Measurements from ENCODE around the gene PARP16.

The PARP16 gene

GRCh38 chr15:65327651-65328393 lies 41.1 kb upstream of the PARP16 start:
- H3K4me1 Mint-ChIP-seq (ENCODE audit: low read depth), result no peaks in the 10 kb centered on the region

GRCh38 chr15:65326818-65327217 lies 40.1 kb upstream of the PARP16 start:
- Mint-ChIP-seq H3K9me3 (ENCODE audit: low read depth) (no peaks in the 10 kb centered on the region), H3K4me1 (ENCODE audit: low read depth) (no peaks in the 10 kb centered on the region), H3K4me3 (no peak overlapping the region), H3K27me3 (peaks cover 2% of the 10 kb centered on the region), H3K27ac (no peak overlapping the region), H3K36me3 (no peaks in the 10 kb centered on the region)

More at GRCh38 chr15:65327651-65328393, 41.1 kb upstream of the PARP16 start:
- no peak overlapping the region for H3K27ac Mint-ChIP-seq
- peaks cover 2% of the 10 kb centered on the region for H3K27me3 Mint-ChIP-seq
- H3K4me3 Mint-ChIP-seq, result no peak overlapping the region
- no peaks in the 10 kb centered on the region for H3K36me3 Mint-ChIP-seq
- no peaks in the 10 kb centered on the region for H3K9me3 Mint-ChIP-seq (ENCODE audit: low read depth)

- Mint-ChIP-seq H3K4me1 (ENCODE audit: low read depth) (no peaks in the 10 kb centered on the region), H3K27ac (no peak overlapping the region), H3K27me3 (peaks cover 2% of the 10 kb centered on the region), H3K9me3 (ENCODE audit: low read depth) (no peaks in the 10 kb centered on the region), H3K4me3 (no peak overlapping the region), H3K36me3 (no peaks in the 10 kb centered on the region)
Observed at GRCh38 chr15:65326117-65326526, 39.4 kb upstream of the PARP16 start.

GRCh38 chr15:65323071-65323511 lies 36.4 kb upstream of the PARP16 start:
- H3K4me1 Mint-ChIP-seq (ENCODE audit: low read depth), result no peaks in the 10 kb centered on the region
- H3K9me3 Mint-ChIP-seq (ENCODE audit: low read depth), result no peaks in the 10 kb centered on the region
- no peaks in the 10 kb centered on the region for H3K36me3 Mint-ChIP-seq
- H3K4me3 Mint-ChIP-seq, result no peak overlapping the region
- H3K27ac Mint-ChIP-seq, result no peak overlapping the region
- peaks cover 5% of the 10 kb centered on the region for H3K27me3 Mint-ChIP-seq

GRCh38 chr15:65318870-65319356 lies 32.2 kb upstream of the PARP16 start:
- H3K27ac Mint-ChIP-seq, result no peak overlapping the region
- H3K4me3 Mint-ChIP-seq, result no peak overlapping the region
- peaks cover 3% of the 10 kb centered on the region for H3K27me3 Mint-ChIP-seq
- no peaks in the 10 kb centered on the region for H3K4me1 Mint-ChIP-seq (ENCODE audit: low read depth)
- no peaks in the 10 kb centered on the region for H3K36me3 Mint-ChIP-seq
- H3K9me3 Mint-ChIP-seq (ENCODE audit: low read depth), result no peaks in the 10 kb centered on the region

- Mint-ChIP-seq H3K27me3 (no peaks in the 10 kb centered on the region), H3K36me3 (no peaks in the 10 kb centered on the region), H3K4me1 (ENCODE audit: low read depth) (no peaks in the 10 kb centered on the region), H3K4me3 (no peak overlapping the region), H3K9me3 (ENCODE audit: low read depth) (no peaks in the 10 kb centered on the region), H3K27ac (no peak overlapping the region)
Observed at GRCh38 chr15:65312400-65312916, 25.8 kb upstream of the PARP16 start.

- Mint-ChIP-seq H3K27me3 (no peaks in the 10 kb centered on the region), H3K9me3 (ENCODE audit: low read depth) (no peaks in the 10 kb centered on the region), H3K4me3 (no peak overlapping the region), H3K36me3 (no peaks in the 10 kb centered on the region), H3K27ac (no peak overlapping the region), H3K4me1 (ENCODE audit: low read depth) (no peaks in the 10 kb centered on the region)
Observed at GRCh38 chr15:65311760-65312159, 25.1 kb upstream of the PARP16 start.

GRCh38 chr15:65310431-65311137 lies 23.9 kb upstream of the PARP16 start:
- Mint-ChIP-seq H3K4me3 (no peak overlapping the region), H3K27ac (no peak overlapping the region), H3K36me3 (no peaks in the 10 kb centered on the region), H3K9me3 (ENCODE audit: low read depth) (no peaks in the 10 kb centered on the region), H3K27me3 (no peaks in the 10 kb centered on the region), H3K4me1 (ENCODE audit: low read depth) (peaks cover 6% of the 10 kb centered on the region)

GRCh38 chr15:65309882-65310418 lies 23.3 kb upstream of the PARP16 start:
- H3K27me3 Mint-ChIP-seq, result no peaks in the 10 kb centered on the region
- H3K36me3 Mint-ChIP-seq, result no peaks in the 10 kb centered on the region
- H3K4me3 Mint-ChIP-seq, result no peak overlapping the region
- H3K4me1 Mint-ChIP-seq (ENCODE audit: low read depth), result peaks cover 10% of the 10 kb centered on the region
- no peak overlapping the region for H3K27ac Mint-ChIP-seq
- H3K9me3 Mint-ChIP-seq (ENCODE audit: low read depth), result no peaks in the 10 kb centered on the region

GRCh38 chr15:65307978-65308377 lies 21.3 kb upstream of the PARP16 start:
- Mint-ChIP-seq H3K27ac (no peak overlapping the region), H3K9me3 (ENCODE audit: low read depth) (no peaks in the 10 kb centered on the region), H3K4me1 (ENCODE audit: low read depth) (peaks cover 19% of the 10 kb centered on the region), H3K4me3 (no peak overlapping the region), H3K36me3 (no peaks in the 10 kb centered on the region), H3K27me3 (no peaks in the 10 kb centered on the region)

GRCh38 chr15:65306551-65306950 lies 19.9 kb upstream of the PARP16 start:
- no peaks in the 10 kb centered on the region for H3K9me3 Mint-ChIP-seq (ENCODE audit: low read depth)
- H3K27me3 Mint-ChIP-seq, result no peaks in the 10 kb centered on the region
- H3K36me3 Mint-ChIP-seq, result no peaks in the 10 kb centered on the region
- H3K4me1 Mint-ChIP-seq (ENCODE audit: low read depth), result peaks cover 19% of the 10 kb centered on the region
- H3K27ac Mint-ChIP-seq, result no peak overlapping the region
- H3K4me3 Mint-ChIP-seq, result no peak overlapping the region

GRCh38 chr15:65305776-65306175 lies 19.1 kb upstream of the PARP16 start:
- H3K9me3 Mint-ChIP-seq (ENCODE audit: low read depth), result no peaks in the 10 kb centered on the region
- peak overlapping the region; percentile 99 for H3K27ac Mint-ChIP-seq
- no peaks in the 10 kb centered on the region for H3K36me3 Mint-ChIP-seq
- H3K4me1 Mint-ChIP-seq (ENCODE audit: low read depth), result peaks cover 19% of the 10 kb centered on the region
- H3K27me3 Mint-ChIP-seq, result no peaks in the 10 kb centered on the region
- no peak overlapping the region for H3K4me3 Mint-ChIP-seq

GRCh38 chr15:65305150-65305758 lies 18.6 kb upstream of the PARP16 start:
- H3K4me1 Mint-ChIP-seq (ENCODE audit: low read depth), result peaks cover 24% of the 10 kb centered on the region
- H3K36me3 Mint-ChIP-seq, result no peaks in the 10 kb centered on the region

GRCh38 chr15:65304381-65305149 lies 17.9 kb upstream of the PARP16 start, which contains the start of gene RNU5B-1:
RNU5B-1 (plus strand) TSS chr15:65304677.
- no peaks in the 10 kb centered on the region for H3K36me3 Mint-ChIP-seq
- H3K27ac Mint-ChIP-seq, result peak within 1 kb of the TSS; percentile 99
- H3K4me1 Mint-ChIP-seq (ENCODE audit: low read depth), result peaks cover 31% of the 10 kb centered on the region
- no peaks in the 10 kb centered on the region for H3K27me3 Mint-ChIP-seq
- H3K4me3 Mint-ChIP-seq, result peak within 1 kb of the TSS; percentile 97
- H3K9me3 Mint-ChIP-seq (ENCODE audit: low read depth), result no peaks in the 10 kb centered on the region

More at GRCh38 chr15:65305150-65305758, 18.6 kb upstream of the PARP16 start:
- Mint-ChIP-seq H3K4me3 (peak overlapping the region; percentile 97), H3K27ac (peak overlapping the region; percentile 99), H3K27me3 (no peaks in the 10 kb centered on the region), H3K9me3 (ENCODE audit: low read depth) (no peaks in the 10 kb centered on the region)

Measured in activated naive CD8-positive, alpha-beta T cell (primary cell).